Measurements from ENCODE around the gene MTMR4. TPM values are rescaled to one million over a fixed set of nuclear protein-coding genes. Genes with fewer than 3 reads are reported as not detected.
A peak's percentile ranks its signal among the peaks of the same experiment; 100 is the strongest.
"Not testable (repeated sequence)": the region's sequence is repeated elsewhere in the genome, so short reads cannot be mapped to it uniquely, and the experiment has no call there.

The MTMR4 gene
- polyA plus RNA-seq (2013, experiment 1 of 2; ENCODE audit: insufficient read length), result 20.8 TPM
- polyA plus RNA-seq (2013, experiment 2 of 2; ENCODE audit: insufficient read length), result 22.9 TPM

DNA sequence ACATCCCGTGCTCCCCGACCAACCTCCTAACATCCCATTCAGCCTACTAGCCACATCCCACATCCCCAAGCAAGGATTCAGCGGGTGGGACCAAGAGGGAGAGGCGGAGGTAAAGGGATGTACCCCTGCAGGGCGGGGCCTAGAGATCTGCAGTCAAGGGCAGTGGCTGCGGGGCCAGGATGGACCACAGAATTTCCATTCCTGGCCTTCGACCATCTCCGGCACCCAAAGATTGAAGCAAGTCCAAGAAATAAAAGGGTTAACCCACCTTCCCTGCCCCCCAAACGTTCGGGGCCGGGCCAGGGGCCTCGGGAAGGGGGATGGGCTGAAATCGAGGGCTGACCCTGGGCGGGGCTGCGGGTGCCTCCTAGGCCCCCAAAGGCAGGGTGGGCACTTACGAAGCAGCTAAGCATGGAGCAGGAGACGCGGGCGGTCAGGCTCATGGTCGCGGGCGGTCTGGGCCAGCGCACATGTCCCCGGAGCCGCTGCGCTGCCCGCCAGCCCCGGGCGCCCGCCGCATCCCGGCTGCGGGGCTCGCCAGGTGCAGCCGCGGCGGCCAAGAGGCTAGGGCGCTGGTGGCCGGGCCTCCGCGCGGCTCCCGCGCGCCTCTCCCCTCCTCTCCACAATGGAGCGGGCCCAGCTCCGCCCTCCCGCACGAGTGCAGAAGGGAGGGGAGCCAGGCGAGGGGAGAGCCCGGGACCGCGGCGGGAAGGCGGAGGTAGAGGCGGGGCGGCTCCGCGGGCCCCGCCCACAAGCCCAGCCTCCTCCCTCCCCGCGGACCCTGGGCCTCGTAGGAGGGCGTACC, at the start of gene MTMR4:
Gene MTMR4 (minus strand): TSS at position 674 of the 805 bp plus-strand sequence. CDS start 231 bp downstream, at position 443.
- DNase-seq, result peak; percentile 80

DNA sequence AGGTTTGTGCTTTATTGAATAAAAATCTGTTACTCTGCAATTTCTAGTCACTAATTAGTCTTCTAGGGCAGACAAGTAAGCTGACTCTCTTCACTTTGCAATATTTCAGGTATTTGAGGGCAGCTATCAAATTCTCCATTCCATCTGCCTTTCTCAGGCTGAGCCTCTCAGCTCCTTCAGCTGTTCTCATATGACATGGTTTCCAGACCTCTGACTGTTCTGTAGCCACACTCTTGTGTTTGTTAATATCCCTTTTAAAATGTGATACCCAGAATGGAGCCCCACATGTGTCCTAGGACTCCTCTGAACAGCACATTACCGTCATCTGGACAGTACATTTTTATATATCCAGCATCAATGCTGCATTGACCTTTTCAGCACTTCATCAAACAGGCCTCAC, 46.1 kb upstream of the MTMR4 start:
- DNase-seq, result no peak

- no peak for DNase-seq
Measured at GRCh38 chr17:58557981-58558380, 43.5 kb upstream of the MTMR4 start.

- peak; percentile 15 for DNase-seq
Measured at GRCh38 chr17:58556833-58557250, 42.4 kb upstream of the MTMR4 start.

DNA sequence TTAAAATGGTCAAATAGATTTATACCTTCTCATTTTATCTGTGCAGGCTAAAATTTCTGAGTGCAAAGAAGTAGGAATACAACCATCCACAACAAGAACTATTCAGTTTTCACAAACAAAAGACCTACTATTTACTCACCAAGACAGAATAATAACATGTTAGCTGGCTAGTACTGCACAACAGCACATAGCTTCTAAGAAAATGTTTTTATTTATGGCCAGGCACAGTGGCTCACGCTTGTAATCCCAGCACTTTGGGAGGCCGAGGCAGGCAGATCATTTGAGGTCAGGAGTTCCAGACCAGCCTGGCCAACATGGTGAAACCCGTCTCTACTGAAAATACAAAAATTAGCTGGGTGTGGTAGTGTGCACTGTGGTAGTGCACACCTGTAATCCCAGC, 40.7 kb upstream of the MTMR4 start:
- not testable (repeated sequence) for DNase-seq

- DNase-seq, result no peak
Measured at GRCh38 chr17:58541249-58541648, 26.8 kb upstream of the MTMR4 start.

DNA sequence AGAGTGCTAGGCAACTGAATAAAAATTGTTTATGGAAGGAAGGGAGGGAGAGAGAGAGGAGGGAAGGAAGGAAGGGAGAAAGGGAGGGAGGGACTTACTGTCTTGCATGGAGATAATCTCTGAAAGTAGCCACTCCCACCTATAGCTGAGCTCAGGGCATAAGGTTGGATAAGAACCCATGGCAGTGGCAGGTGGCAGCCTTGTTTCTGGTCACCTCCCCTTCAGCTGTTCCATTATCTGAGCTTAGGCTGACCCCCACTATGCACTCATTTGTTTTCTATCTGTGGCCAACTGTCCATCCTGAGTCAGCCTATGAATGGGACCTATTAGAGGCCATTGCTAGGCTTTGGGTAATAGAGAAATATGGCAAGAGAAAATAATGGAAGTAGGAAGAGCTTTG, 25.3 kb upstream of the MTMR4 start:
- no peak for DNase-seq

DNA sequence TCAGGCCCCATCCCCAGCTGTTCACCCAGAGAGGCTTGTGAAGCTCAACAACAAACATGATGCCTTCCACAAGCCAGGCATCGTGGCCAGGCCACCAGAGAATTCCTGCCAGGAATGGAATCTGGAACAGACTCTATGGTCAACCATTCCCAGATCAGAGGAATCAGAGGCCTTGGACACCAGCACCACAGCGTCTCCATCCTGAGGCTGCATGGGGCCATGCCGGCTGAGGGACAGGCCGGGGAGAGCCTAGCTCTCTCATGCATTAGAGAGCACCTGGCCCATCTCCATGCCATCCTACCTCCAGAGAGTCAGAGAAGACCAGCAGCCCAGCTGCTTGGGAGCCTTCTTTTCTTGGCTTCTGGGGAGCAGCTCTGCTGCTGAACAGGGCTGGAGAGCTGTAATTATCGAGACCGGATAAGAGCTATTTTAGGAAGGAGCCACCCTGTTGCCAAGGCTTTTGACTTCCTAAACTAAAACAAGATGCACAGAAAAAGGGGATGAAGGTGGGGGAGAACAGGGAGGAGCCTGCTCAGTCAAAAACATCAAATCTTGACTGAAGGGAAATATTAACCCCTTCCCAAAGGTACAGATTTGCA, 24.5 kb upstream of the MTMR4 start:
- no peak for DNase-seq

- DNase-seq, result no peak
Measured at GRCh38 chr17:58537266-58537665, 22.8 kb upstream of the MTMR4 start.

DNA sequence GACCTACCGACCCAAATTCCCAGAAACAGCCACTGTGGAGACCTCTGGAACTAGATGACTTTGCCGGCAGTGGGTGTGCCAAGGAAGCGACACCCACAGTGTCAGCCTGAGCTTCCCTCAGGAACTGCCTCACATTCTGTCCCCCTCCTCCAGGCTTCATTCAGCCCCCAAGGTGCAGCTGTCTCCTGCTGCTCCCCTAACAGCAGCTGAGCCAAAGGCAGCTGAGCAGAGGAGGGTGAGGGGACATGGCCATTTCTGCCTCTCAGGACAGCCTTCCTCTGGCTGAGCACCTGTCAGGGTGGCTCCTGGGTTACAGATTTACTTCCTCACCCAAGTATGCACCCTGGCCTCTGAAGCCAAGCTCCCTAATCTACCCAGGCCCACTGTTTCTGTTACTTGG, 22.1 kb upstream of the MTMR4 start:
- DNase-seq, result no peak

DNA sequence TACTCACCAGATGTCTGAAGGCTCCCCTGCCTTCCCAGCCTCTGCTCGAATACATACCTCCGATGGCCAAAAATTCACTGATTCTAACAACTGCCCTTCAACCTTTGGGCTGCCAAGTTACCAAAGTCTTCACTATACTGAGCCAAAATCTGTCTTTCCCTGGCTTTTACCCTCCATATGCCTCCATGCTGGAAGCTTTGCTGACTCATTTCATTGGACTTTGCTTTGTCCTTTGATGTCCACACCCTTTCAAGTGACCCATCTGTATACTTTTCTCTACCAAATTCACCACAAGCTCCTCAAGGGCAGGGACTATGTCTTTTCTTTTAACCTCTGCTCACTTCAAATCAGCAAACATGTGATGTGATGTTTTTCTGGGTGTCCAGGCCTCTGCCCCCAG, 21.0 kb upstream of the MTMR4 start:
- peak; percentile 48 for DNase-seq

DNA sequence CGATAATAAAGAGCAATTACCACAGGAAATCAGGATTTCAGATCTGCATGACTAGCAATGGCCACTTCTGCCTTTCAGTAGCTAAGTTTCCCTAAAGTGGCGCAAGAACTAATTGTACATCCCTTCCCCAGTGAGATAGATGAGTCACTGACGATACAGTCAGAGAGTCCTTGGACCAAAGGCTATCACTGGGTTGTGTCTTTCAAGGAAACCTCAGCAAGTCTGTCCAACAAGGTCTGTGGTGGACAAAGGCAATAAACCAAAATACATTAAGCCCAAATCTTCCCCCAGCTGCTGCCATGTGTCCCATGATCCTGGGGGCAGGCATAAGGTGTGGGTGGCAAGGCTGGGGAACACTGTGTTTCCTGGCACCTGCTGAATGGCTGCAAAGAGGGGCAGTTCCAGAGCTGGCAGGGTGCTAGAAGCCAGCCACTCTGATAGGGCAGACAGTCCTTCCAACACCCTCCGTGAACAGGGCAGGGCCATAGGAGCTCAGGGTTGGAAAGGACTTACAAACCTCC, 20.5 kb upstream of the MTMR4 start:
- peak; percentile 59 for DNase-seq

- no peak for DNase-seq
Measured at GRCh38 chr17:58534331-58534730, 19.9 kb upstream of the MTMR4 start.

DNA sequence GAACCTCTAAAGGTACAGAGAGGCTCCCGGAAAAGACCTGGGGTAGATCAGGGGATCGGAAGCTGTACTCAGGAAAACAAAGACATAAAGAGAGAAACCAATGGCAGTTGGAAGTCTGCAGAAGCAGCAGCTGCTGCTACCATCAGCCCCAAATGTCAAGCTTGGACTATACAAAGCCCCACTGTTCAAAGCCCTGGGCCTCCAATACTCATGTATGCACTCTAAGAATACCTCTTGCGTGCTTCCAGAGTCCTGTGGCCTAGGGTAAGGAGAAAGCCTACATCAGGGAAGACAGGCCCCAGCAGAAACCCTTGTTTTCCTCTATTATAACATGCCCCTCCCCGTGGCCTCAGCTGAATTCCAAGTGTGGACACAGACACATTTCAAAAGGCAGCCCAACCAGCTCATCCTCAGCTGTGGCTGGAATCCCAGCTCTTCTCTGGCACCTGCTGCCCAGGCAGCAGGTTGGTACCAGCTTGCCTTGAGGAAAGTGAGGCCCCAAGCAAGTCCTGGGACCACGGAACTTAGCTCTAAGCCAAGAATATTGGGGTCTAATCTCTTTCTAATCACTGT, 19.3 kb upstream of the MTMR4 start:
- DNase-seq, result no peak

- no peak for DNase-seq
Measured at GRCh38 chr17:58532555-58532951, 18.1 kb upstream of the MTMR4 start.

DNA sequence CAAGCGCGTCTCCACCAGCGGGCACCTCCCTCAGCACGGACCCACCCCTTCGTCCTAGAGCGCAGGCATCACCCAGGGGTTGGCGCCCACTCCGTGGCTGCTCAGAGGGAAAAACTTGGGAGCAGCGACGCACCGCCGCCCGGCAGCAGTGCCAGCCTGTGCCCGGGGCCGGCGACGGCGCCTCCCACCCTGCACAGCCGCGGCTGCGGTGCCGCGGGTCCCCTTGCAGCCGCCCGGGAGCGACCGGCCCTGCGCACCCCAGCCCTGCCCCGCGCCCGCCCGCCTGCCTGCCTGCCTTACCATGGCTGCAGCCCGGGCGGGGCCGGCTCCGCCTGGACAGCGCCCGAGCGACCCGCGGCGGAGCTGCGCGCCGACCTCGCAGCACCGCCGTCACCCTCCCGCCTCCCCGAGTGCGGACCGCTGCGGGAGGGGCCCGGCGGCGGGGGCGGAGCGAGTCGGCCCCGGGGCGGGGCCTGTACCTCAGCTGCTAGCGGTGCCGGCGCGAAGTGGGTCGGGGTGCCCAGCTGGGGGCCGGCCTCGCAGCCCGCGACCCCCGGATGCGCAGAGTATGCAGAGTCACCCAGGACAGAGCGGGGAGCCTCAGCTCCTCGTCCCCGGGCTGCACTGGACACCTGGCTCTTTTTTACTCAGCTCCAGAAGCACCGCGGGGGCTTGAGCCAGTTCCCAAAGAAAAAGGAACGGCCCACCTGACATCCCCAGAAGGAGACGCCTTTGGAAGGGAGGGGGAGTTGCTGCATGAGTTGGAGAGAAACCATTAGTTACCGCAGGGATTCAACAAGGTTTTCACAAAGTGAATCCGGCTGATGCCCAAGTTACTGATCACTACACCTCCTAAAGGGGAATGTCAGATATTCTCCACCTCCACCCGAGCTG, 17.5 kb upstream of the MTMR4 start:
- DNase-seq, result peak; percentile 50

DNA sequence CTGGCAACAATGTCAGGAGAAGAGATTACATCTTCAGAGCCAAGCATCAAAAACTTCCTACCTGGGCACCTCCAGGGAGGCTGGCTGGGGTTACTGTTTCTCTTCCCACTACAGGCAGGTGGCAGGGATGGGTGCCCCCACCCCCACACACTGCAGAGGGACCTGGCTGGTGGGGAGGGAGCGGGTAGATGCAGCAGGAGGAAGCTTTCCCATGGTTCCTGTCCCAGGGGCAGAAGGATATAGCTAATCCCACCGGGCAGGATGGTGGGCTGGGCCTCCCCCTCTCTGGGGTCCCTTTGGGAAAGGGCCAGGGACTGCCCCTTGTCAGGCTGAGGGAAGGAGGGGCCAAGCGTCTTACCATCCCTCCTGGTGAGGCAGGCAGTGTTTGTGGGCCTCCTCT, 16.7 kb upstream of the MTMR4 start:
- no peak for DNase-seq

DNA sequence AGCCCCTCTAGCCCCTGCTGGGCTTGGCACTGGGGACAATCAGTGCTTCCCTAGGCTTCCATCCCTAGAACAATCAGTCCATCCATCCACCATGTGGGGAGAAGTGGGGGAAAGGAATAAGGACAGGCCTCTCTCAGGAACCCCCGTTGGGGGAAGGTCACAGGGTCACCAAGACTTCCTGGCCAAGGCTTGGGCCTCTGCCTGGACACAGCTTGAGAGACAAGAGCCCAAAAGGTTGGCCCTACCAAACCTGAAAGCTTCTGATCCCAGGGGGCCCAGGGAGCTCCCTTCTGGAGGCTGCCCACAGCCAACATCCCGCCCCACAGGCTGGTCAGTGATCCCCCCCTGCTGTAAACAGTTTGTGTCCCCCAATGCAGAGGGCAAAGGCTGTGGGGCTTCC, 16.2 kb upstream of the MTMR4 start:
- no peak for DNase-seq

DNA sequence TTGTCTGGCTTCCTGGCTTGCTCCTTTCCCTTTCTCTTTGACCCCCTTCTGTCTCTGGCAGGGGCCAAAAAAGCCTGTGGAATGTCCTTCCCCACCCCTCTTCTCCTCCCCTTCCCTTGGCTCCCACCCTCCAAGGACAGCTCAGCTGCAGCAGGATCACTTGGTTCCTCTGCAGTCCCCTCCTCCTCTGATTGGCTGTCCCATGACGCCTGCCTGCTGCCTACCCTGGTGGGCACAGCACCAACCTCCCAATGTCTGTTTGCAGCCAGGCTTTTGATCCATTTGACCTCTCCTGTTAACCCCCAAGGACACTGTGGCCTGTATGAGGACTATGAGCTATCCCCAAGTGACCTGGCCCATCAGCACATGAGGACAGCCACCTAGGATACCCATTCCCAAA, 14.8 kb upstream of the MTMR4 start:
- no peak for DNase-seq

DNA sequence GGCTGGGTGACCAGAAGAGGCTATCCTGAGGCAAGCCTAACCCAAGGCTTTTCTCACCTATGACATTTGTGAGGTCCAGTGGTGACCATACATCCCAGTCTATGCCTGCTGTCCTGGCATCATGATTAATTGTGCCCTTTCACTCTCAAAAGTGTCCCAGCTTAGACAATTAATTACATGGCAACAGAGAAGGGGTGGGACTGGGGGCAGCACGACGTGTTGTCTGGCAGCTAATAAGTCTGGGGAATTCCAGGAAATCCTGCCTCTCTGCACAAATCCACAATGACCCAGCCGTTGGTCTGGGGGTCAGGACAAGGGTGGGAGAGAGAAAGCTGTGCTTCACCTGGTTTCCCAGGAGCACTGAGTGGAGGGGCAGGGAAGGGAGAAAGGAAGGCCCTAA, 14.0 kb upstream of the MTMR4 start:
- no peak for DNase-seq

DNA sequence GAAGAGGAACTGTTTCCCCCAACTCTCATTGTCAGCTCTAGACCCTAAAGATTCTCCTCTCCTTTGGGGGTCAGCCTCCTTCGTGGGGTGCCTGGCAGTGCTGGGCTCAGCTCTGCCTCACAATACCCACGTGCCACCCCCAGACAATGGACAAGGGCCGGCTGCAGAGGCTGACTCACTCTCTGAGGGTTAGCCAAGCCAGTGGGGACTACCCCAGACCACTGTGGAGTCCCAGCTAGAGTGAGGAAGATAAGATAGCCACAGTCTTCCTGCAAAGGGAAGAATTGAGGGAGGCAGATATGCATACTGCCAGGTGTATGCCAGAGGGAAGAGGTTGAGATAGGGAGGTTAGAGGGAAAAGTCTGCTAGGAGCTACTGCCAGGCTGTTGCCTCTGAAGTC, 13.5 kb upstream of the MTMR4 start:
- DNase-seq, result no peak

- DNase-seq, result no peak
Measured at GRCh38 chr17:58527306-58527705, 12.9 kb upstream of the MTMR4 start.

- peak; percentile 95 for DNase-seq
Measured at GRCh38 chr17:58525239-58525638, 10.8 kb upstream of the MTMR4 start.

Data from fibroblast of skin of back (primary cell).